Astrocyte (in vitro differentiated cells and primary cell): ENCODE results near the gene TRAK1.

Experiments
- CTCF ChIP-seq: IDR thresholded peaks from 2 replicates; pipeline ENCODE4 v1.5.1; 2011; ENCODE audit warnings: low read depth, mild to moderate bottlenecking, inconsistent platforms, low read length, moderate library complexity; ENCODE audit not compliant: insufficient read depth
- EZH2 ChIP-seq: IDR thresholded peaks from 2 replicates; pipeline ENCODE4 v1.6.1; 2012; ENCODE audit warnings: mild to moderate bottlenecking, low read length, inconsistent platforms; ENCODE audit not compliant: insufficient read depth

GRCh38 chr3:42235532-42235931 lies 144.4 kb downstream of the TRAK1 start:
- TF ChIP-seq CTCF: no peak
- TF ChIP-seq EZH2: no peak
